Prostate gland (tissue), 2 donors: ENCODE results near the gene ZC3H12D. TPM values are rescaled to one million over a fixed set of nuclear protein-coding genes. Genes with fewer than 3 reads are reported as not detected.
"Not testable (repeated sequence)": the region's sequence is repeated elsewhere in the genome, so short reads cannot be mapped to it uniquely, and the experiment has no call there.

Experiments
- DNase-seq: peaks from one replicate; pipeline ENCODE4 v3.0.0-alpha.2; 2019; ENCODE audit warnings: low spot score
- H3K27ac ChIP-seq, 2 donors: fragments of 200-600 bp; sonication (generic); 2 replicates each; pipeline ENCODE4 v1.5.1; 2017 to 2019
- H3K27me3 ChIP-seq: fragments of 200-600 bp; sonication (generic); replicated peaks from 2 replicates; pipeline ENCODE4 v1.5.1; 2019; ENCODE audit not compliant: insufficient read depth
- H3K36me3 ChIP-seq, 2 donors: fragments of 200-600 bp; sonication (generic); 1 replicate in 1 of 2; 2 replicates in 1 of 2; pipeline versions ENCODE4 v1.5.1 to v1.8.1; 2017 to 2019
- H3K4me1 ChIP-seq: fragments of 200-600 bp; sonication (generic); replicated peaks from 2 replicates; pipeline ENCODE4 v1.5.1; 2019
- H3K4me3 ChIP-seq, 2 donors: fragments of 200-600 bp; sonication (generic); 2 replicates each; pipeline ENCODE4 v1.5.1; 2017 to 2019
- H3K9me3 ChIP-seq: fragments of 200-600 bp; sonication (generic); 2 replicates; pipeline ENCODE4 v1.5.1; 2017
- CTCF ChIP-seq, 4 experiments: fragments of 200-600 bp in 2 of 4; fragments of 450-650 bp in 2 of 4; sonication (generic) in 2 of 4; IDR thresholded peaks; 1 replicate in 3 of 4; 2 replicates in 1 of 4; pipeline ENCODE4 v1.5.1; 2016 to 2019; ENCODE audit warnings: antibody characterized with exemption in 4 of 4, mild to moderate bottlenecking in 2 of 4, moderate library complexity in 2 of 4
- POLR2A ChIP-seq: fragments of 450-650 bp; IDR thresholded peaks from one replicate; pipeline ENCODE4 v1.6.1; 2016; ENCODE audit warnings: antibody characterized with exemption, mild to moderate bottlenecking
- POLR2AphosphoS5 ChIP-seq: sonication (generic); formaldehyde crosslinking; IDR thresholded peaks from one replicate; pipeline ENCODE4 v1.6.1; 2017; ENCODE audit warnings: antibody characterized with exemption
- WGBS: methylation state at CpG from one replicate; pipeline ENCODE4 v1.1.5; 2018; 5-methylcytosine and 5-hydroxymethylcytosine counted together
- intact Hi-C: fragments of 100-400 bp; cut with DNase I; formaldehyde crosslinking; loops from one replicate; pipeline ENCODE4 v1.14.2; 2022
- total RNA-seq, 2 donors: library from RNA; depleted of rRNA; stranded (reverse); fragments of >200 nt; gene quantifications; one replicate each; pipeline ENCODE4 v1.1.0, GENCODE V29; 2016

Gene ZC3H12D
- total RNA-seq, 2 donors from 2014 or later, result 1.5 to 3.5 TPM

GRCh38 chr6:149467265-149467664 lies 17.5 kb downstream of the ZC3H12D start:
- intact Hi-C loops, result no loop called here
- no peaks in the 10 kb centered on the region for H3K36me3 ChIP-seq
- WGBS, result 85% methylated on average over 4 of the region's 4 CpGs
- H3K27me3 ChIP-seq, result no peaks in the 10 kb centered on the region
- H3K4me3 ChIP-seq, result no peak overlapping the region
- no peaks in the 10 kb centered on the region for H3K4me1 ChIP-seq
- no peak for TF ChIP-seq CTCF (IDR thresholded peaks at IDR 0.05)
- no peak for TF ChIP-seq POLR2AphosphoS5
- no peak for TF ChIP-seq POLR2A
- no peak overlapping the region for H3K27ac ChIP-seq
- DNase-seq, result no peak
- no peaks in the 10 kb centered on the region for H3K9me3 ChIP-seq

GRCh38 chr6:149464411-149464810 lies 20.4 kb downstream of the ZC3H12D start:
- Histone ChIP-seq H3K4me3 (no peak overlapping the region), H3K27me3 (no peaks in the 10 kb centered on the region), H3K4me1 (no peaks in the 10 kb centered on the region), H3K9me3 (no peaks in the 10 kb centered on the region), H3K27ac (no peak overlapping the region), H3K36me3 (no peaks in the 10 kb centered on the region)
- TF ChIP-seq POLR2A (no peak), POLR2AphosphoS5 (no peak), CTCF (IDR thresholded peaks at IDR 0.05) (no peak)
- WGBS, result 43% methylated on average over 8 of the region's 8 CpGs
- no peak for DNase-seq
- intact Hi-C loops, result no loop called here

GRCh38 chr6:149463781-149464180 lies 21.0 kb downstream of the ZC3H12D start:
- no peak for DNase-seq
- 62% methylated on average over 4 of the region's 4 CpGs for WGBS
- TF ChIP-seq POLR2AphosphoS5, result no peak
- no peak for TF ChIP-seq POLR2A
- TF ChIP-seq CTCF (IDR thresholded peaks at IDR 0.05), result no peak
- Histone ChIP-seq H3K9me3 (no peaks in the 10 kb centered on the region), H3K4me1 (no peaks in the 10 kb centered on the region), H3K36me3 (no peaks in the 10 kb centered on the region), H3K27me3 (no peaks in the 10 kb centered on the region), H3K4me3 (no peak overlapping the region), H3K27ac (no peak overlapping the region)
- intact Hi-C loops, result no loop called here

- H3K36me3 ChIP-seq, H3K4me1 ChIP-seq, H3K27me3 ChIP-seq, DNase-seq, H3K27ac ChIP-seq, intact Hi-C loops, H3K9me3 ChIP-seq, H3K4me3 ChIP-seq: not testable (repeated sequence)
- 95% methylated on average over 7 of the region's 7 CpGs for WGBS
These were observed 22.1 kb downstream of the ZC3H12D start for GRCh38 chr6:149462712-149463111.

GRCh38 chr6:149461670-149462069 lies 23.1 kb downstream of the ZC3H12D start:
- Histone ChIP-seq H3K9me3 (no peaks in the 10 kb centered on the region), H3K4me3 (no peak overlapping the region), H3K27ac (no peak overlapping the region), H3K27me3 (no peaks in the 10 kb centered on the region), H3K4me1 (no peaks in the 10 kb centered on the region), H3K36me3 (no peaks in the 10 kb centered on the region)
- TF ChIP-seq POLR2AphosphoS5 (no peak), CTCF (IDR thresholded peaks at IDR 0.05) (no peak)
- intact Hi-C loops, result no loop called here
- no peak for DNase-seq
- WGBS, result 60% methylated on average over 5 of the region's 5 CpGs

- H3K4me3 ChIP-seq, H3K36me3 ChIP-seq, intact Hi-C loops, DNase-seq, H3K4me1 ChIP-seq, H3K27ac ChIP-seq, H3K27me3 ChIP-seq, H3K9me3 ChIP-seq: not testable (repeated sequence)
- WGBS, result 83% methylated on average over 3 of the region's 3 CpGs
These were observed 24.6 kb downstream of the ZC3H12D start for GRCh38 chr6:149460249-149460648.
